Psoas muscle (tissue), 8 donors: ENCODE data around the gene CELF4. TPM values are rescaled to one million over a fixed set of nuclear protein-coding genes. Genes with fewer than 3 reads are reported as not detected.

ENCODE experiments used
- ATAC-seq, 4 donors: fragments of 200-7000 bp; cut with Tn5 transposase; one replicate each; pipeline ENCODE4 v1.9.1; 2020; ENCODE audit warnings: moderate library complexity in 3 of 4, mild to moderate bottlenecking in 2 of 4
- DNase-seq, 2 donors: peaks; one replicate each; pipeline ENCODE4 v3.0.0-alpha.2; 2020
- H3K27ac ChIP-seq: fragments of 200-600 bp; one replicate; pipeline ENCODE4 v1.8.0; 2022
- H3K27me3 ChIP-seq, 3 donors: fragments of 200-600 bp in 1 of 3; one replicate each; pipeline versions ENCODE4 v1.6.1 to v1.8.0; 2013 to 2022; ENCODE audit warnings: low read length in 2 of 3, mild to moderate bottlenecking in 2 of 3, moderate library complexity in 1 of 3; ENCODE audit not compliant: insufficient read depth in 3 of 3
- H3K36me3 ChIP-seq, 2 donors: fragments of 200-600 bp in 1 of 2; one replicate each; pipeline versions ENCODE4 v1.6.1 to v1.8.0; 2013 to 2022; ENCODE audit warnings: low read depth in 1 of 2, mild to moderate bottlenecking in 1 of 2, moderate library complexity in 1 of 2; ENCODE audit not compliant: insufficient read depth in 1 of 2
- H3K4me1 ChIP-seq: fragments of 200-600 bp; one replicate; pipeline ENCODE4 v1.8.0; 2022
- H3K4me3 ChIP-seq: fragments of 200-600 bp; one replicate; pipeline ENCODE4 v1.8.0; 2022; ENCODE audit warnings: mild to moderate bottlenecking
- H3K9me3 ChIP-seq: fragments of 200-600 bp; one replicate; pipeline ENCODE4 v1.8.0; 2022
- WGBS, 3 donors: extraction: QIAGEN DNeasy Blood & Tissue Kit; methylation state at CpG; one replicate each; pipeline versions ENCODE4 v1.1.6 to v1.1.7; 2013; 5-methylcytosine and 5-hydroxymethylcytosine counted together
- intact Hi-C, 2 donors: fragments of 100-400 bp; cut with DNase I; formaldehyde crosslinking; loops; one replicate each; pipeline versions ENCODE4 v1.11.0 to v1.14.2; 2022
- polyA plus RNA-seq, 3 donors: library from polyadenylated mRNA; stranded (reverse); fragments of 200-250 nt; gene quantifications; one replicate each; pipeline ENCODE4 v1.2.3, GENCODE V29; 2013
- total RNA-seq, 4 donors: library from RNA; stranded (reverse); fragmentation: NEBNext Ultra II Directional in 2 of 4; extraction: Animal tissue kit (Norgen Biotek cat#: 25700) in 2 of 4; gene quantifications; one replicate each; pipeline versions ENCODE4 v1.2.1 to v1.2.4, GENCODE V29; 2021 to 2023
- TF ChIP-seq, protein P1 (sequence below): fragments of 200-600 bp; IDR thresholded peaks from one replicate; pipeline ENCODE4 v1.8.0; 2022; ENCODE audit warnings: antibody characterized with exemption
- donor health status: healthy with polysubstance abuse.
- donor health status: DM: no; HTN: no; CAD: no; lungs with moderate emphysema.
- donor health status: Bipolar disorder and iron deficiency.
- donor health status: healthy.
- donor health status: DM: yes; HTN: yes; CAD: no.
- donor health status: DM: no; HTN: no; CAD: no.
- donor health status: DM: no; HTN: no; CAD: no.
- donor health status: DM: yes; HTN: yes; CAD: no.

Gene CELF4
- total and polyA plus RNA-seq, 7 donors = 0.17 to 0.28 (median 0.17) TPM; not detected in 3

DNA sequence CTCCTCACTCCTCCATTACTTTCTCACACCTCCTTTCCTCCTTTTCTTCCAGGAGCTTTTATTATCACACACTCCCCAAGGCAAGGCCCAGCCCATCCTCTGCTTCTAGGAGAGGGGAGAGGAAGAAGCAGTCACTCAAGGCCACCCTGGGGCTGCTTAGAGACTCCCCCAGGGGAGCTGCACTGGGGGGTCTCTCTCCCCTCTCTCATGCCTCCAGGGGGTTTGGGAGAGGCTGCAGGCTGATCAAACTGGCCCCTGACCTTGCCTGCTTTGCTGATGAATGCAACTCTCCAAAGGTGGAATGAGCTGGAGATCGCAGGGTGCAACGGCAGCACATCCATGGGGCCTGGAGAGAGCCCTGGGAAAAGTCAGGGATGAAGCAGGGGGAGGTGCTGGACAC lies 216.9 kb downstream of the CELF4 start:
- TF ChIP-seq, protein P1, sequence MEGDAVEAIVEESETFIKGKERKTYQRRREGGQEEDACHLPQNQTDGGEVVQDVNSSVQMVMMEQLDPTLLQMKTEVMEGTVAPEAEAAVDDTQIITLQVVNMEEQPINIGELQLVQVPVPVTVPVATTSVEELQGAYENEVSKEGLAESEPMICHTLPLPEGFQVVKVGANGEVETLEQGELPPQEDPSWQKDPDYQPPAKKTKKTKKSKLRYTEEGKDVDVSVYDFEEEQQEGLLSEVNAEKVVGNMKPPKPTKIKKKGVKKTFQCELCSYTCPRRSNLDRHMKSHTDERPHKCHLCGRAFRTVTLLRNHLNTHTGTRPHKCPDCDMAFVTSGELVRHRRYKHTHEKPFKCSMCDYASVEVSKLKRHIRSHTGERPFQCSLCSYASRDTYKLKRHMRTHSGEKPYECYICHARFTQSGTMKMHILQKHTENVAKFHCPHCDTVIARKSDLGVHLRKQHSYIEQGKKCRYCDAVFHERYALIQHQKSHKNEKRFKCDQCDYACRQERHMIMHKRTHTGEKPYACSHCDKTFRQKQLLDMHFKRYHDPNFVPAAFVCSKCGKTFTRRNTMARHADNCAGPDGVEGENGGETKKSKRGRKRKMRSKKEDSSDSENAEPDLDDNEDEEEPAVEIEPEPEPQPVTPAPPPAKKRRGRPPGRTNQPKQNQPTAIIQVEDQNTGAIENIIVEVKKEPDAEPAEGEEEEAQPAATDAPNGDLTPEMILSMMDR = no peak
- Histone ChIP-seq H3K27me3 (peaks cover 0 to 12% (median 3%) of the 10 kb centered on the region in 3 donors), H3K4me1 (no peaks in the 10 kb centered on the region), H3K9me3 (no peaks in the 10 kb centered on the region), H3K4me3 (no peak overlapping the region), H3K36me3 (no peaks in the 10 kb centered on the region), H3K27ac (no peak overlapping the region)
- DNase-seq (no peak), ATAC-seq (no peak)
- 63 to 93% (median 78%) methylated on average over 2 of the region's 2 CpGs for WGBS, 3 donors
- intact Hi-C loops = no loop called here

DNA sequence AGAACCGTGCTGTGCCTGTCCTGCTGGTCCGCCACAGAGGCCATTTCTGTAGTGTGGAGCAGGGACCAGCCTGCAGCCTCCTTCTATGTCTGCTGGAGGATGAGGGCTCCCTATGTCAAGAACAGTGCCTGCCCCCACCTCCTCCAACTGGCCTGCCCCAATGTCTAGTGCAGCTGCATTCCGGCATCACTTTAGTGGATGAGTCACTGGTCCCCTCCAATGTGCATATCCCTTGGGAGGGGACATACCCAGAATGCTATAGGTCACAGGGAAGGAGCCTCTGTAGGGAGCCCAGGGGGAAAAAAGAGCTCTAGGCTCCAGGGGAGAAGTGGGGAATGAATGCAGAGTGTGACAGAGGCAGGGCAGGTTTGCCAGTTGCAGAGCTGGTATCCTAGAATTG lies 219.6 kb downstream of the CELF4 start:
- no peak overlapping the region for H3K27ac ChIP-seq
- H3K27me3 ChIP-seq = peaks cover 0 to 12% (median 3%) of the 10 kb centered on the region in 3 donors
- intact Hi-C loops = no loop called here
- 50 to 67% (median 55%) methylated on average over 3 of the region's 3 CpGs for WGBS, 3 donors
- TF ChIP-seq, protein P1 = no peak
- no peaks in the 10 kb centered on the region for H3K36me3 ChIP-seq
- H3K4me3 ChIP-seq = no peak overlapping the region
- no peak for DNase-seq
- H3K4me1 ChIP-seq = no peaks in the 10 kb centered on the region
- H3K9me3 ChIP-seq = no peaks in the 10 kb centered on the region
- no peak for ATAC-seq

DNA sequence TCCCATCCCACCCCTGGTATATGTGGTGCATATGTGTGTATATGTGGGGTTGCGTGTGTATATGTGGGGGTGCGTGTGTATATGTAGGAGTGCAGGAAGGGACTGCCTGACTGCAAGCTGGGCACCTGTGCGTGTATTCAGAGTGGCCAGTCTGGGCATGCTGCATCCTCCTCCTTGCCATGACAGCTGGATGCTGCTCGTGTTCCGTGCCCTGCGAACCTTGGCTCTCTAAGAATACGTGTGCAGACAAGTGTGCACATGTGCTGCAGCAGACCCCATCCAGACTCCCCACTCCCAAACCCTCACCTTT lies 222.1 kb downstream of the CELF4 start:
- Histone ChIP-seq H3K4me3 (no peak overlapping the region), H3K4me1 (no peaks in the 10 kb centered on the region), H3K27ac (no peak overlapping the region), H3K36me3 (no peaks in the 10 kb centered on the region), H3K9me3 (no peaks in the 10 kb centered on the region), H3K27me3 (peaks cover 0 to 15% (median 3%) of the 10 kb centered on the region in 3 donors)
- intact Hi-C loops = loop anchor here (2.0 to 5.0 kb wide), 3 partner anchors 139 to 194 kb away; no protein-coding TSS in a partner anchor
- WGBS, 3 donors = 11 to 23% (median 20%) methylated on average over 7 of the region's 7 CpGs
- DNase-seq (no peak), ATAC-seq (no peak)
- TF ChIP-seq, protein P1 = no peak

DNA sequence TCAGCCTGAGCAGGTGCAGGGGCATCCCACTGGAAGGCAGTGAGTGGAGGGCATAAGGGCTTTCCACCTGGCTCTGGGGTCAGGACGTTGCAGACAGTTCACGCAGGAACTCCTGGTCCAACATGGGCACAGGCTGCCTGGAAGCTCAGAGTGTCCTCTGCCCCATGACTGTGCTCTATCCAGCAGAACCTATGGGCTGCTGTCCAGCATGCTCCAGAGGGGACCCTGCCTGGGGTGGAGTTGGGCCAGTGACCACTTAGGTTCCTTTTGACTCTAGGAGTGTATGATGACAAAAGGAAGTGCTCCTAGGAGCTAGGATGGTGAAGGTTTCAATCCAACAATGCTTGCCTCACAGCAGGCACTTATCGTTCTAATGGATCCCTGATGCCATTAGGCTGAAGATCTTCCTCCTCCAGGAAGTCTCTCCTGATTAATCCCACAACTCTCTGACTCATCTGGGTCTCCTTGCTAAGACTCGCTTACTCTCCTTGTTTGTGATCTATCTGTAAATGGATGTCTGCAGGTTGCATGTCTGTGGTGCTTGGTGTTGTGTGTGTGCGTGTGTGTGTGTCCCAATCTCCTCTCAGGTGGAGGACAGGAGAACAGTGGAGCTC lies 224.0 kb downstream of the CELF4 start:
- Histone ChIP-seq H3K27me3 (peaks cover 0 to 15% (median 3%) of the 10 kb centered on the region in 3 donors), H3K4me1 (no peaks in the 10 kb centered on the region), H3K9me3 (no peaks in the 10 kb centered on the region), H3K36me3 (no peaks in the 10 kb centered on the region), H3K27ac (no peak overlapping the region), H3K4me3 (no peak overlapping the region)
- no peak for ATAC-seq
- 76 to 88% (median 80%) methylated on average over 5 of the region's 5 CpGs for WGBS, 3 donors
- intact Hi-C loops = loop anchor here (2.0 to 5.0 kb wide), 3 partner anchors 141 to 196 kb away; no protein-coding TSS in a partner anchor
- TF ChIP-seq, protein P1 = no peak
- DNase-seq = no peak

DNA sequence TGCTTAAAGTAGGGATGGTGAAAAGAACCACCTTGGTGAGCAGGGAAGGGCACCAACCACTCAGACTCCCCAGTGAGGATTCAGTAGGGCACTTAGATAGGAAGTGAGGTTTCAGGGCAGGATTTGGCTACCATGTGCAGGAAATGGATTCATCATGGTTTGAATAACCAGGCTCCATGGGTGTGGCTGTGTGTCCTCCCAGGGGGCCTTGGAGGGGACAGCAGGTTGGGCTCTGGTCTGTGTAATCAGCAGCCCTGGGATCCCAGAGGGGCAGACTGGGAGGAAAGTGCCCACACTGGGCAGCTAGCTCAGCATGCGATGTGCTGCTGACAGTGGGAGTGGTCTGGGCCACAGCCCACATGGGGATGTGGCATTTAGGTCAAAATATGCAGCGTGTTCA lies 224.6 kb downstream of the CELF4 start:
- H3K36me3 ChIP-seq = no peaks in the 10 kb centered on the region
- DNase-seq (no peak), ATAC-seq (no peak)
- 45 to 46% (median 46%) methylated on average over 2 of the region's 2 CpGs for WGBS, 3 donors
- H3K27ac ChIP-seq = no peak overlapping the region
- TF ChIP-seq, protein P1 = no peak
- H3K4me3 ChIP-seq = no peak overlapping the region
- H3K27me3 ChIP-seq = peaks cover 0 to 11% (median 3%) of the 10 kb centered on the region in 3 donors
- intact Hi-C loops = loop anchor here (5.0 kb wide), 2 partner anchors 141 to 196 kb away; no protein-coding TSS in a partner anchor
- H3K9me3 ChIP-seq = no peaks in the 10 kb centered on the region
- H3K4me1 ChIP-seq = no peaks in the 10 kb centered on the region
